ENCODE measurements around the gene IFRD2. TPM values are rescaled to one million over a fixed set of nuclear protein-coding genes. Genes with fewer than 3 reads are reported as not detected.

IFRD2 gene
- total and polyA plus RNA-seq, 9 of the 15 experiments (the other 6 are each of a cell fraction or from before 2014, with no cell fraction given) = 30.5 to 115 (median 52.8) TPM

DNA sequence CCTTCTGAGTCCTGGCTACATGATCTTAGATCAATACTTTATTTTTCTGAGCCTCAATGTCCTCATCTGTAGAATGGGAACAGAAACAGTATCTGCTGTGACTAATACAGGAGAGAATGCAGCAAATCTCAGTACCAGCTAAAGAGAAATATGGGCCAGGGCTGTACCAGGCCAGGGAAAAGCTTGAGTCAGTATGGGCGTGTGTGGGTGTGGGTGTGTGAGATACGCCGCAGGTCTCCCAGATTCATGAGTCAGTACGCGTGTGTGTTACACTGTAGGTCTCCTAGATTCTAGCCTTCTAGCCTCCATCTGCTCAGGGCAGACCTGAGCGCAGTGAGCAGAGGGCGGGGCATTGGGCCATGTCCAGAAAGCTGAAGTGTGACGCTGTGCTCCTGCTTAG, 41.0 kb downstream of the IFRD2 start:
- POLR2A ChIA-PET = no interaction called here
- WGBS (ENCODE audit: insufficient coverage, low coverage, missing lambda C conversion rate) = 38% methylated on average over 5 of the region's 8 CpGs
- Histone ChIP-seq H3K9me1 (ENCODE audit: control insufficient read depth, insufficient read depth, low read length) (no peaks in the 10 kb centered on the region), H3K9ac (ENCODE audit: insufficient read depth in 1 of 2, low read depth in 2 of 2, low read length in 2 of 2) (peak overlapping the region in 1 of 2 experiments; percentile 78; a peak in 2 of 4 replicates), H3K79me2 (ENCODE audit: control insufficient read depth, insufficient read depth, low read length) (peaks cover 13% of the 10 kb centered on the region), H4K20me1 (replicated peaks; ENCODE audit: control insufficient read depth, insufficient read depth, low read length) (no peaks in the 10 kb centered on the region), H2AFZ (ENCODE audit: low read depth, low read length) (no peak overlapping the region), H3K27ac (ENCODE audit: extremely low read depth, low read depth, low read length) (no peak overlapping the region), H3K4me2 (ENCODE audit: insufficient read depth, low read length) (no peak overlapping the region), H3K4me1 (replicated peaks in 1 of 2; ENCODE audit: control insufficient read depth in 2 of 2, insufficient read depth in 2 of 2, low read length in 2 of 2) (peaks cover 12 to 24% of the 10 kb centered on the region in 2 experiments), H3K9me3 (replicated peaks; ENCODE audit: control insufficient read depth, insufficient read depth, low read depth, low read length) (no peaks in the 10 kb centered on the region), H3K4me3 (no peak overlapping the region), H3K27me3 (ENCODE audit: control insufficient read depth in 2 of 2, insufficient read depth in 2 of 2, low read length in 2 of 2) (no peaks in the 10 kb centered on the region), H3K36me3 (ENCODE audit: control insufficient read depth, insufficient read depth, low read length) (peaks cover 11% of the 10 kb centered on the region; the same call in 2 of the 3 replicates)
- peak in 3 of 4 experiments; percentile 33 to 50 (median 46) for DNase-seq (ENCODE audit: extremely low read depth in 1 of 4, low spot score in 3 of 4)
- CTCF ChIA-PET (ENCODE audit: low intra/inter-chr PET ratio) = no interaction called here
- BruUV-seq (replicated peaks) = no TSS peak
- no peak for ATAC-seq
- intact Hi-C loops (cut with micrococcal nuclease) = no loop called here
- in situ Hi-C loops (cut with MboI) = no loop called here
- FAIRE-seq = peak; percentile 69
- TF ChIP-seq GATAD2A (IDR thresholded peaks at IDR 0.05) = no peak
- TF ChIP-seq ZNF212 (CRISPR knock-in tag; IDR thresholded peaks at IDR 0.05) = no peak
- 0 out of 2 replicates have a peak, but pooled peaks have one; percentile 21 for TF ChIP-seq SMARCA5 (IDR thresholded peaks at IDR 0.05)
- TF ChIP-seq GATAD2B (IDR thresholded peaks at IDR 0.05; ENCODE audit: borderline replicate concordance) = no peak
- TF ChIP-seq, protein P1, sequence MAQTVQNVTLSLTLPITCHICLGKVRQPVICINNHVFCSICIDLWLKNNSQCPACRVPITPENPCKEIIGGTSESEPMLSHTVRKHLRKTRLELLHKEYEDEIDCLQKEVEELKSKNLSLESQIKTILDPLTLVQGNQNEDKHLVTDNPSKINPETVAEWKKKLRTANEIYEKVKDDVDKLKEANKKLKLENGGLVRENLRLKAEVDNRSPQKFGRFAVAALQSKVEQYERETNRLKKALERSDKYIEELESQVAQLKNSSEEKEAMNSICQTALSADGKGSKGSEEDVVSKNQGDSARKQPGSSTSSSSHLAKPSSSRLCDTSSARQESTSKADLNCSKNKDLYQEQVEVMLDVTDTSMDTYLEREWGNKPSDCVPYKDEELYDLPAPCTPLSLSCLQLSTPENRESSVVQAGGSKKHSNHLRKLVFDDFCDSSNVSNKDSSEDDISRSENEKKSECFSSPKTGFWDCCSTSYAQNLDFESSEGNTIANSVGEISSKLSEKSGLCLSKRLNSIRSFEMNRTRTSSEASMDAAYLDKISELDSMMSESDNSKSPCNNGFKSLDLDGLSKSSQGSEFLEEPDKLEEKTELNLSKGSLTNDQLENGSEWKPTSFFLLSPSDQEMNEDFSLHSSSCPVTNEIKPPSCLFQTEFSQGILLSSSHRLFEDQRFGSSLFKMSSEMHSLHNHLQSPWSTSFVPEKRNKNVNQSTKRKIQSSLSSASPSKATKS (CRISPR knock-in tag; IDR thresholded peaks at IDR 0.05) = no peak
- TF ChIP-seq ZNF707 (CRISPR knock-in tag; conservative IDR thresholded peaks at IDR 0.05) = no peak
- no peak for TF ChIP-seq GTF2A2 (tag; IDR thresholded peaks at IDR 0.05)
- no peak for TF ChIP-seq ZBTB1 (CRISPR knock-in tag; IDR thresholded peaks at IDR 0.05; ENCODE audit: borderline replicate concordance, low read depth)
- no peak for TF ChIP-seq FOXK1 (CRISPR knock-in tag; IDR thresholded peaks at IDR 0.05; ENCODE audit: borderline replicate concordance)
- no peak for TF ChIP-seq ZNF778 (CRISPR knock-in tag; IDR thresholded peaks at IDR 0.05)
- TF ChIP-seq ZNF408 (CRISPR knock-in tag; IDR thresholded peaks at IDR 0.05; ENCODE audit: low read depth) = no peak
- no peak for TF ChIP-seq SRSF3 (IDR thresholded peaks at IDR 0.05; ENCODE audit: insufficient read depth, low read length)
- no peak for TF ChIP-seq MTA1 (IDR thresholded peaks at IDR 0.05; ENCODE audit: borderline replicate concordance)
- no peak for TF ChIP-seq BACH1 (tag; IDR thresholded peaks at IDR 0.05)
- no peak for TF ChIP-seq HMG20A (CRISPR knock-in tag; conservative IDR thresholded peaks at IDR 0.05)
- TF ChIP-seq NFYB (IDR thresholded peaks at IDR 0.05; ENCODE audit: extremely low read depth, insufficient read length) = no peak
- no peak for TF ChIP-seq ZNF717 (CRISPR knock-in tag; IDR thresholded peaks at IDR 0.05)
- no peak for TF ChIP-seq ILK (tag; IDR thresholded peaks at IDR 0.05; ENCODE audit: borderline replicate concordance, low read depth)
- TF ChIP-seq CBX8 (IDR thresholded peaks at IDR 0.05; ENCODE audit: borderline replicate concordance, extremely low read depth, low read depth, low read length, poor library complexity, severe bottlenecking) = no peak
- TF ChIP-seq TAF9B (IDR thresholded peaks at IDR 0.05; ENCODE audit: partially characterized antibody) = no peak
- TF ChIP-seq FOSL1 (tag; conservative IDR thresholded peaks at IDR 0.05) = peak; percentile 73
- TF ChIP-seq ZBED1 (IDR thresholded peaks at IDR 0.05) = no peak
- TF ChIP-seq GABPB1 (CRISPR knock-in tag; IDR thresholded peaks at IDR 0.05) = no peak
- no peak for TF ChIP-seq MAFG (tag; conservative IDR thresholded peaks at IDR 0.05)
- no peak for TF ChIP-seq NFIX (CRISPR knock-in tag; IDR thresholded peaks at IDR 0.05; ENCODE audit: low read depth)
- TF ChIP-seq CCAR2 (IDR thresholded peaks at IDR 0.05; ENCODE audit: low read depth, low read length) = no peak
